HG03095 (cell line): Measurements from ENCODE around the gene IRF9.

ENCODE experiments used
- ATAC-seq: cut with Tn5 transposase; IDR thresholded peaks from one replicate; pipeline ENCODE4 v1.9.1; 2021; ENCODE audit warnings: moderate library complexity; ENCODE audit not compliant: unreplicated experiment

Gene IRF9

GRCh38 chr14:24130717-24131548 lies 30.1 kb upstream of the IRF9 start:
- no peak for ATAC-seq

GRCh38 chr14:24131549-24131966 lies 29.5 kb upstream of the IRF9 start:
- no peak for ATAC-seq

- no peak for ATAC-seq
Measured at GRCh38 chr14:24132061-24132685, 28.9 kb upstream of the IRF9 start.

- no peak for ATAC-seq
Measured at GRCh38 chr14:24132976-24133375, 28.1 kb upstream of the IRF9 start.

- ATAC-seq, result no peak
Measured at GRCh38 chr14:24133735-24134134, 27.3 kb upstream of the IRF9 start.

GRCh38 chr14:24135584-24135833 lies 25.6 kb upstream of the IRF9 start:
- ATAC-seq, result no peak

GRCh38 chr14:24135834-24136683 lies 25.0 kb upstream of the IRF9 start, which contains the start of gene PSME1:
Gene PSME1, plus strand, starts transcription at chr14:24136194. Its CDS starts 69 bp downstream, at chr14:24136263.
- ATAC-seq, result peak; percentile 79

- ATAC-seq, result no peak
Measured at GRCh38 chr14:24136684-24137528, 24.2 kb upstream of the IRF9 start.

- no peak for ATAC-seq
Measured at GRCh38 chr14:24137529-24138395, 23.3 kb upstream of the IRF9 start.

GRCh38 chr14:24138396-24139271 lies 22.4 kb upstream of the IRF9 start:
- no peak for ATAC-seq

GRCh38 chr14:24139272-24139934 lies 21.7 kb upstream of the IRF9 start:
- no peak for ATAC-seq

GRCh38 chr14:24141097-24141880 lies 19.8 kb upstream of the IRF9 start, which contains the start of gene EMC9:
Gene EMC9, minus strand, starts transcription at chr14:24141591. Its CDS starts 287 bp downstream, at chr14:24141304.
- peak; percentile 82 for ATAC-seq

GRCh38 chr14:24143511-24143910 lies 17.6 kb upstream of the IRF9 start:
- no peak for ATAC-seq

- no peak for ATAC-seq
Measured at GRCh38 chr14:24144451-24144850, 16.6 kb upstream of the IRF9 start.

GRCh38 chr14:24145219-24145618 lies 15.8 kb upstream of the IRF9 start:
- ATAC-seq, result no peak

- ATAC-seq, result no peak
Measured at GRCh38 chr14:24145690-24146452, 15.2 kb upstream of the IRF9 start.
